ENCODE measurements around the gene HYLS1.

- TF ChIP-seq GATA3 (IDR thresholded peaks at IDR 0.05; ENCODE audit: low read depth, low read length) (no peak), GATA2 (IDR thresholded peaks at IDR 0.05; ENCODE audit: low read depth, low read length) (no peak)
Measured at GRCh38 chr11:125872138-125872491, 15.4 kb upstream of the HYLS1 start.
